Measurements from ENCODE around the gene RNF167.

The RNF167 gene

GRCh38 chr17:4928881-4929280 lies 11.2 kb upstream of the RNF167 start:
- no peak for TF ChIP-seq CTCF (IDR thresholded peaks at IDR 0.05; ENCODE audit: extremely low read depth, missing control alignments)
- DNase-seq (ENCODE audit: low spot score): no peak

GRCh38 chr17:4931963-4932362 lies 8.1 kb upstream of the RNF167 start, which contains the start of gene GP1BA:
TSS of gene GP1BA (plus strand) at chr17:4932277. CDS start at chr17:4932605, 328 bp downstream.
- TF ChIP-seq CTCF (IDR thresholded peaks at IDR 0.05; ENCODE audit: extremely low read depth, missing control alignments): no peak
- DNase-seq (ENCODE audit: low spot score): peak; percentile 53

GRCh38 chr17:4932756-4933155 lies 7.3 kb upstream of the RNF167 start:
- no peak for DNase-seq (ENCODE audit: low spot score)
- no peak for TF ChIP-seq CTCF (IDR thresholded peaks at IDR 0.05; ENCODE audit: extremely low read depth, missing control alignments)

GRCh38 chr17:4933646-4934045 lies 6.4 kb upstream of the RNF167 start:
- no peak for DNase-seq (ENCODE audit: low spot score)
- no peak for TF ChIP-seq CTCF (IDR thresholded peaks at IDR 0.05; ENCODE audit: extremely low read depth, missing control alignments)

- peak; percentile 67 for DNase-seq (ENCODE audit: low spot score)
- peak; percentile 11 for TF ChIP-seq CTCF (IDR thresholded peaks at IDR 0.05; ENCODE audit: extremely low read depth, missing control alignments)
Measured at GRCh38 chr17:4934173-4934979, 5.7 kb upstream of the RNF167 start.

GRCh38 chr17:4935650-4936049 lies 4.4 kb upstream of the RNF167 start:
- DNase-seq (ENCODE audit: low spot score): no peak

More at GRCh38 chr17:4935650-4936049, 4.4 kb upstream of the RNF167 start:
- no peak for TF ChIP-seq CTCF (IDR thresholded peaks at IDR 0.05; ENCODE audit: extremely low read depth, missing control alignments)
